Ovary (tissue), 3 donors: ENCODE measurements around the gene LIPM.

ENCODE experiments used
- CTCF ChIP-seq, 3 donors: fragments of 450-650 bp in 2 of 3; fragments of 200-600 bp in 1 of 3; IDR thresholded peaks; one replicate each; pipeline versions ENCODE4 v1.5.1 to v1.8.0; 2016 to 2022; ENCODE audit warnings: antibody characterized with exemption in 3 of 3, mild to moderate bottlenecking in 1 of 3
- EP300 ChIP-seq: sonication (generic); formaldehyde crosslinking; IDR thresholded peaks from one replicate; pipeline ENCODE4 v1.6.1; 2017; ENCODE audit warnings: antibody characterized with exemption
- POLR2A ChIP-seq: fragments of 450-650 bp; IDR thresholded peaks from one replicate; pipeline ENCODE4 v1.6.1; 2017; ENCODE audit warnings: antibody characterized with exemption, mild to moderate bottlenecking, moderate library complexity
- donor health status: DM: no; HTN: no; CAD: no.

DNA sequence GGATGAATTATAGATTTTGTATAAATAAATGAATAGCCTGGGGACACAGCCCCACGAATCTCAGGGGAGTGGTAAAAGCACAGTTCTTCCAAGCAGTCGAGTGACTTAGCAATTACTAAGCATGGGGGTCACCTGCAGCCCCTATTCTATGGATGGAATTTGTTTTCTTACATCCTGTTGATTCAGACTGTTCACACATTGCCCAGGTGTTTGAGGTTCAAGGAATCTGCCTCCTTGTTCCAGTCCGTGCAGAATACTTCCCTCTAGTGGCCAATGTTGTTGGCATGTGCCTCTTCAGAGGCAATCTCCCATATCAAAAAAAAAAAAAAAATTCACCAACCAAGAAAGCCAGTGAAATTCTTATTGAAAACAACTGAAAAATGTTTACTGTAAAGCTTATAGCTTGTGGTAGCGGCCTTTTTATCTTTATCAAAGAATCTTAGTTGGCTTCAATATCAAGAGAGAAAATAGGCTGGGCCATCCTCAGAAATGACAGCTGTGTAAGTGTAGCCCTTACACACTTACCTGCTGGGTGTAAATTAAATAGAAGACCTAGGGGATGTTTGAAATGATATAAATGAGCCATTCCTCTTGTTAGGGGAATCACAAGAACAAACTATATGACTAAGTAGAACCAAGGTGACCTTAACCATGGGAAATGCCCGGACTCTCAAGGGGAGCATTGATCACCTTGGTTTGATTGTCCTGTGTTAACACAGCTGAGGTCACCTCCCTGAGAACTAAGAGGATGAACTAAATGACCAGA is 7.8 kb downstream of the LIPM start:
- TF ChIP-seq POLR2A (no peak), CTCF (IDR thresholded peaks at IDR 0.05) (peak in 1 of 3 donors; percentile 11), EP300 (no peak)
